ENCODE data around the gene MAMDC4. TPM values are rescaled to one million over a fixed set of nuclear protein-coding genes. Genes with fewer than 3 reads are reported as not detected.

MAMDC4 gene
- total and polyA plus RNA-seq, 2 of the 13 experiments (the other 11 are each of a cell fraction or from before 2014, with no cell fraction given) = 6.0 to 6.8 TPM

GRCh38 chr9:136882109-136882946 is 30.2 kb downstream of the MAMDC4 start (continued):
- TF ChIP-seq HMG20B (CRISPR knock-in tag; conservative IDR thresholded peaks at IDR 0.05) = peak; percentile 69
- TF ChIP-seq ZFP1 (CRISPR knock-in tag; IDR thresholded peaks at IDR 0.05) = peak; percentile 39; the same call in 1 of the 2 replicates
- peak; percentile 94 for TF ChIP-seq ERF (CRISPR knock-in tag; IDR thresholded peaks at IDR 0.05)
- TF ChIP-seq TBX2 (CRISPR knock-in tag; IDR thresholded peaks at IDR 0.05; ENCODE audit: borderline replicate concordance) = peak; percentile 96; the same call in 1 of the 2 replicates
- TF ChIP-seq ZNF12 (CRISPR knock-in tag; IDR thresholded peaks at IDR 0.05) = 0 out of 2 replicates have a peak, but pooled peaks have one; percentile 47
- TF ChIP-seq HNRNPL (IDR thresholded peaks at IDR 0.05; ENCODE audit: low read depth, low read length) = peak; percentile 94
- no peak for TF ChIP-seq ZBTB8A (CRISPR knock-in tag; IDR thresholded peaks at IDR 0.05; ENCODE audit: borderline replicate concordance, low read depth)
- TF ChIP-seq, protein P1, sequence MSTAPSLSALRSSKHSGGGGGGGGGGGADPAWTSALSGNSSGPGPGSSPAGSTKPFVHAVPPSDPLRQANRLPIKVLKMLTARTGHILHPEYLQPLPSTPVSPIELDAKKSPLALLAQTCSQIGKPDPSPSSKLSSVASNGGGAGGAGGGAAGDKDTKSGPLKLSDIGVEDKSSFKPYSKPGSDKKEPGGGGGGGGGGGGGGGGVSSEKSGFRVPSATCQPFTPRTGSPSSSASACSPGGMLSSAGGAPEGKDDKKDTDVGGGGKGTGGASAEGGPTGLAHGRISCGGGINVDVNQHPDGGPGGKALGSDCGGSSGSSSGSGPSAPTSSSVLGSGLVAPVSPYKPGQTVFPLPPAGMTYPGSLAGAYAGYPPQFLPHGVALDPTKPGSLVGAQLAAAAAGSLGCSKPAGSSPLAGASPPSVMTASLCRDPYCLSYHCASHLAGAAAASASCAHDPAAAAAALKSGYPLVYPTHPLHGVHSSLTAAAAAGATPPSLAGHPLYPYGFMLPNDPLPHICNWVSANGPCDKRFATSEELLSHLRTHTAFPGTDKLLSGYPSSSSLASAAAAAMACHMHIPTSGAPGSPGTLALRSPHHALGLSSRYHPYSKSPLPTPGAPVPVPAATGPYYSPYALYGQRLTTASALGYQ (CRISPR knock-in tag; IDR thresholded peaks at IDR 0.05) = peak; percentile 57; the same call in 1 of the 2 replicates
- no peak for TF ChIP-seq GLI4 (CRISPR knock-in tag; IDR thresholded peaks at IDR 0.05; ENCODE audit: borderline replicate concordance)
- TF ChIP-seq POLR2A (IDR thresholded peaks at IDR 0.05; ENCODE audit: insufficient read depth in 1 of 2, low read depth in 2 of 2, low read length in 2 of 2) = peak in 1 of 2 experiments; percentile 24; a peak in 1 of 4 replicates
- peak; percentile 64; the same call in 1 of the 2 replicates for TF ChIP-seq NR2C2 (CRISPR knock-in tag; IDR thresholded peaks at IDR 0.05; ENCODE audit: borderline replicate concordance)
- TF ChIP-seq, protein P2, sequence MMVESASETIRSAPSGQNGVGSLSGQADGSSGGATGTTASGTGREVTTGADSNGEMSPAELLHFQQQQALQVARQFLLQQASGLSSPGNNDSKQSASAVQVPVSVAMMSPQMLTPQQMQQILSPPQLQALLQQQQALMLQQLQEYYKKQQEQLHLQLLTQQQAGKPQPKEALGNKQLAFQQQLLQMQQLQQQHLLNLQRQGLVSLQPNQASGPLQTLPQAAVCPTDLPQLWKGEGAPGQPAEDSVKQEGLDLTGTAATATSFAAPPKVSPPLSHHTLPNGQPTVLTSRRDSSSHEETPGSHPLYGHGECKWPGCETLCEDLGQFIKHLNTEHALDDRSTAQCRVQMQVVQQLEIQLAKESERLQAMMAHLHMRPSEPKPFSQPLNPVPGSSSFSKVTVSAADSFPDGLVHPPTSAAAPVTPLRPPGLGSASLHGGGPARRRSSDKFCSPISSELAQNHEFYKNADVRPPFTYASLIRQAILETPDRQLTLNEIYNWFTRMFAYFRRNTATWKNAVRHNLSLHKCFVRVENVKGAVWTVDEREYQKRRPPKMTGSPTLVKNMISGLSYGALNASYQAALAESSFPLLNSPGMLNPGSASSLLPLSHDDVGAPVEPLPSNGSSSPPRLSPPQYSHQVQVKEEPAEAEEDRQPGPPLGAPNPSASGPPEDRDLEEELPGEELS (CRISPR knock-in tag; IDR thresholded peaks at IDR 0.05) = peak; percentile 79
- TF ChIP-seq MIER3 (CRISPR knock-in tag; IDR thresholded peaks at IDR 0.05; ENCODE audit: borderline replicate concordance) = peak; percentile 84
- TF ChIP-seq ZFP36L2 (CRISPR knock-in tag; IDR thresholded peaks at IDR 0.05) = no peak
- TF ChIP-seq, protein P3, sequence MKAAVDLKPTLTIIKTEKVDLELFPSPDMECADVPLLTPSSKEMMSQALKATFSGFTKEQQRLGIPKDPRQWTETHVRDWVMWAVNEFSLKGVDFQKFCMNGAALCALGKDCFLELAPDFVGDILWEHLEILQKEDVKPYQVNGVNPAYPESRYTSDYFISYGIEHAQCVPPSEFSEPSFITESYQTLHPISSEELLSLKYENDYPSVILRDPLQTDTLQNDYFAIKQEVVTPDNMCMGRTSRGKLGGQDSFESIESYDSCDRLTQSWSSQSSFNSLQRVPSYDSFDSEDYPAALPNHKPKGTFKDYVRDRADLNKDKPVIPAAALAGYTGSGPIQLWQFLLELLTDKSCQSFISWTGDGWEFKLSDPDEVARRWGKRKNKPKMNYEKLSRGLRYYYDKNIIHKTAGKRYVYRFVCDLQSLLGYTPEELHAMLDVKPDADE (CRISPR knock-in tag; IDR thresholded peaks at IDR 0.05) = no peak
- no peak for TF ChIP-seq HOXA5 (CRISPR knock-in tag; IDR thresholded peaks at IDR 0.05)
- no peak for TF ChIP-seq ZNF30 (CRISPR knock-in tag; IDR thresholded peaks at IDR 0.05)
- 0 out of 2 replicates have a peak, but pooled peaks have one; percentile 42 for TF ChIP-seq ZNF792 (CRISPR knock-in tag; IDR thresholded peaks at IDR 0.05)
- TF ChIP-seq NFKBIZ (CRISPR knock-in tag; IDR thresholded peaks at IDR 0.05) = peak; percentile 79; the same call in 1 of the 2 replicates
- no peak for TF ChIP-seq NAIF1 (CRISPR knock-in tag; IDR thresholded peaks at IDR 0.05; ENCODE audit: borderline replicate concordance)
- no peak for TF ChIP-seq ZFP62 (CRISPR knock-in tag; IDR thresholded peaks at IDR 0.05)
- peak; percentile 55 for TF ChIP-seq HNF4A (CRISPR knock-in tag; IDR thresholded peaks at IDR 0.05)
- TF ChIP-seq ZNF546 (CRISPR knock-in tag; conservative IDR thresholded peaks at IDR 0.05) = 0 out of 2 replicates have a peak, but pooled peaks have one; percentile 39
- no peak for TF ChIP-seq ZNF589 (CRISPR knock-in tag; conservative IDR thresholded peaks at IDR 0.05)
- TF ChIP-seq RFXANK (CRISPR knock-in tag; IDR thresholded peaks at IDR 0.05) = no peak
